Esophagus squamous epithelium (tissue), 4 donors: ENCODE results near the gene FAM81B.

Experiments
- CTCF ChIP-seq, 6 experiments: fragments of 450-650 bp in 4 of 6; fragments of 200-600 bp in 2 of 6; sonication (generic) in 2 of 6; IDR thresholded peaks; one replicate each; pipeline ENCODE4 v1.5.1; 2016 to 2019; ENCODE audit warnings: antibody characterized with exemption in 6 of 6, mild to moderate bottlenecking in 4 of 6, moderate library complexity in 4 of 6
- POLR2A ChIP-seq, 4 donors: fragments of 450-650 bp; IDR thresholded peaks; one replicate each; pipeline ENCODE4 v1.6.1; 2017; ENCODE audit warnings: antibody characterized with exemption in 4 of 4, mild to moderate bottlenecking in 4 of 4, moderate library complexity in 3 of 4

- TF ChIP-seq CTCF (IDR thresholded peaks at IDR 0.05): no peak
- TF ChIP-seq POLR2A (IDR thresholded peaks at IDR 0.05): no peak
These were observed 38.5 kb upstream of the FAM81B start for GRCh38 chr5:95352691-95353090.
